ENCODE measurements around the gene NPTXR.
"Not testable (repeated sequence)": the region's sequence is repeated elsewhere in the genome, so short reads cannot be mapped to it uniquely, and the experiment has no call there.

The NPTXR gene

GRCh38 chr22:38868286-38868721 lies 24.5 kb upstream of the NPTXR start:
- no peak for DNase-seq

- DNase-seq = no peak
These were observed 23.9 kb upstream of the NPTXR start for GRCh38 chr22:38867471-38868285.

- DNase-seq = no peak
These were observed 23.3 kb upstream of the NPTXR start for GRCh38 chr22:38867124-38867455.

- DNase-seq = no peak
These were observed 22.7 kb upstream of the NPTXR start for GRCh38 chr22:38866399-38867123.

- DNase-seq = no peak
These were observed 22.2 kb upstream of the NPTXR start for GRCh38 chr22:38866024-38866398.

- DNase-seq = no peak
These were observed 21.6 kb upstream of the NPTXR start for GRCh38 chr22:38865201-38866023.

GRCh38 chr22:38864361-38865191 lies 20.7 kb upstream of the NPTXR start:
- no peak for DNase-seq

DNA sequence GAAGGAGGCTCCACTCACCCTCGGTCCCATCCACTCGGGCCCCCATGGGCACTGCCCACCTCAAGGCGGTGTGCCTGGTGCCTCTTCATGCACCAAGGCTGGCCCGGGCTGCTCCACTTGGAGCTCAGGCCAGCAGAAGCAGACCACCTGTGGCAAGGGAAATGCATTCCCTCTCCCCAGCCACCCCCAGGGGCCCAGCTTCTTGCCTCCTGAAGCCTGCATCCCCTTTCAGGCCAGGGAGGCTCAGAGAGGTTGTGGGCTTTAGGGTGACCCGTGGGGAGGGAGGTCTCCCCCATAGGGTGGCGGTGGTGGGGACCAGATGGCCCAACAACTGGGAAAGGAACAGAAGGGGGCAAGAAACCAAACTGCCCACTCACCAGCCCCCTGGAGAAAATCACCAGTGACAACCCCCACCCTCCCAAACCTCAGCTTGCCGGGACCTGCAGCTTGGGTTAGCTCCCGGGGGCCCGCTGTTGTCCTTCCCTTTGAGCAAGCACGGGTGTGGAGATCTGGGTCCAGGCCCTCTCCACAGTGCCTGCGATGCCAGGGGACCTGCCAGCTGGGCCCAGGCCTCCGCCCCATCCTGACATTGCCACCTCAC lies 19.8 kb upstream of the NPTXR start:
- DNase-seq = no peak

GRCh38 chr22:38862375-38863329 lies 18.8 kb upstream of the NPTXR start:
- DNase-seq = no peak

- no peak for DNase-seq
These were observed 18.1 kb upstream of the NPTXR start for GRCh38 chr22:38861927-38862326.

DNA sequence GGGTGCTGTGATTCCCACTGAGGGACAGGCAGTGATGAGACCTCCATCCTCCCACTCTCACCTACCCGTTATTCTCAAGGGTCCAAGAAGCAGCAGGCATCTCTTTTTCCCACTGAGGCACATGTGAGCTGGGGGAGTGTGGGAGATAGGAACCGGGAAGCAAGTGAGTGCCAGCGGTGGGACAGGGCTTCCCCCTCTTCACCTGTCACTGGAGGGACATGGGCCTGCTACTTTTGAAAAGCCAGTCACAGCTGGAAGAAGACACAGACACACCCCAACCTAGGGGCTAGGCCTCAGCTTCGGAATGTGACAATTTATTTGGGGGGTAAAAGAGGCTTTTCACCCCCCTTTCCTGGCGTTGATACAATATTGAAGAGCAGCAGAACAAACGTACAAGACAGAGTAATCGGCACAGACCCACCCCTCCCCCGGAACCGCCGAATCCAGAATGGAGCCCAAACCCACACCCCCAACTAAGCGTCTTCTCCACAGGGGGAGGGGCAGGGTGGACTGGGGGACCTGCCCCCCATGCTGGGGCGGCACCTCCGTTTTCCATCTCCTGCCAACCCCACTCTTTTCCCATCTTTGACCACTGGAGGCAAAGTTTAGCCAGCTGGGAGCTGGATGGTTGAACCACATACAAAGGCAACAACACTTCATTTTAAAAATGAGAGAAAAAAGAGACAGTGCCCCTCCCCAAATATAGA lies 17.5 kb upstream of the NPTXR start:
- DNase-seq = no peak

DNA sequence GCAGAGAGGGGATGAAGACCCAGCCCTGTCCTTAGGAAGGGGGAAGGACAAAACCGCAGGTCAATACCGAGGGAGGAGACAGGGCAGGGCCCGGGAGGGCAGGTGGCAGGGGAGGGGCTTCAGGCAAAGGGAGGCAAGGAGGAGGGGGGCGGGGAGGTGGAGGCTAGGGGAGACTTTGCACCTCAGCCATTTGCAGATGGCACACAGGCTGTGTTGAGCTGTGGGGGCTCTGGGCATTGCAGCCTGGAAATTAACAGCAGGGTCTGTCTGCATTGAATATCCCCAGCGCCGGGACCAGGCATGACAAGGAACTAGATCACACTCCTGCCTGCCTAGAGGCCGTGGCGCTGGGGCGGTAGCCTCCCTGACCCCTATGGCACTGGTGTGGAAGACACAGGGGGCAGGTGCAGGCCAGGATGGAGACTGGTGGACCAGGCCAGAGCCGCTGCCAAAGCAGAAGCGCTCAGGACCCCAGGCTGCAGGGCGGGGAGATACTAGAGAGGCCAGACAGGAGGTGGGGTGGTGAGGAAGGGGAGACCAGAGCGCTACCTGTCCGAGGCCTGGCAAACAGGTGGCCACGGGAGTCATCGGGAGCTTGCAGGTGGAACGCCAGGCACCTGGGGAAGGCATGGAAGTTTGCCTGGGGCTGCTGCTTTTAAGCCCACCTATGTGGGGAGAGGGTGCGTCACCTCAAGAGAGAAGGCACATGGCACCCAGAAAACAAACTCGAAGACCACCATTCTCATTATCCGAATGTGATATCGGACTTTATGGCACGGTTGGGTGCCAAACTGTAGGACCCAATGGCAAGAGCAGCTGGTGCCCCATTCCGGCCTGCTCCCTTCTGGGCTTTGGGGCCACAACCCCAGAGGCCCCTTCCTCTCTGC lies 16.7 kb upstream of the NPTXR start:
- DNase-seq = no peak

- no peak for DNase-seq
These were observed 15.9 kb upstream of the NPTXR start for GRCh38 chr22:38859581-38860282.

DNA sequence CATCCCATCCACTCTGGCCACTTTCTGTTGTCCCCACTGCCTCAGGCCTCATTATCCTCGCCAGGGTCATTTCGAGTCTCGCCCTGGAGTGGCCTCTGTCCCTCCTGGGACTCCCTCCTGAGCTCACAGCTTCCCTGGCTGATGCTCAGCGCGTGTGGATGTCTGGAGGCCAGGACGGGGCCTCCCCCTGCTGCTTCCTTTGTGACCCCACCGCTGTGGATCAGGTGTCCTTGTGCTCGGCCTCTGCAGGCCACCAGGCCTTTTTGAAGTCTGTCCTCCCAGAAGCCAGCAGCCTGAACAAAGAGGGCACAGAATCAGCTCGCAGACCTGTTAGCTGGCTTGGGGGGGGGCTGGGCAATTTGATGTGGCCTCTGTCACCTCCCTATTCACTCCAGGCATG lies 14.7 kb upstream of the NPTXR start:
- DNase-seq = no peak

DNA sequence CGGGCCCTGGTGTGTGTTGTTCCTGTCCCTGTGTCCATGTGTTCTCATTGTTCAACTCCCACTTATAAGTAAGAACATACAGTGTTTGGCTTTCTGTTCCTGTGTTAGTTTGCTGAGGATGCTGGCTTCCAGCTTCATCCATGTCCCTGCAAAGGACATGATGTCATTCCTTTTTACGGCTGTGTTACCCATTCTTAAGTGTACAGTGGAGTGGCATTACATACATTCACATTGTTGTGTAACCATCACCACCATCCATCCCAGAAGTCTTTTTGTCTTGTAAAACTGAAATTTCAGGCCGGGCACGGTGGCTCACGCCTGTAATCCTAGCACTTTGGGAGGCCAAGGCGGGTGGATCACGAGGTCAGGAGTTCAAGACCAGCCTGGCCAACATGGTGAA lies 10.6 kb upstream of the NPTXR start:
- not testable (repeated sequence) for DNase-seq

GRCh38 chr22:38853883-38854282 lies 10.1 kb upstream of the NPTXR start:
- DNase-seq = not testable (repeated sequence)

- no peak for DNase-seq
These were observed 9.4 kb upstream of the NPTXR start for GRCh38 chr22:38853196-38853651.

DNA sequence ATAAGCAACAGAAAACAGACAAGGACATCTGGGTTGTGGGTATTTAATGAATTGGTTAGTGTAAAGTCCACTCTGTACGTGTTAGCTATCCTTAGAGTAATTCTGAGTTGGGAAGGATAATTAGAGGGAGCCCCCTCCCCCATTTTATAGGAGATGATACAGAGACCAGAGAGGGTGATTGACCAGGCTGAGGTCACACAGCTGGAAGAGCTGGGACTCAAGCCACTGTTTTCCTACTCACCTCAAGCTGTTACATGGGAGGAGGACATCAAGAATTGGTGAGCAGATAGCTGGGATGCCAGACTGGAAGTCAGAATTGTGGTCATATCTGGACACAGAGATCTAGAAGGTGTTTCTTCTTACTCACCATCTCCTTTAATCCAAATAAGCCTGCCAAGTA lies 8.7 kb upstream of the NPTXR start:
- DNase-seq = no peak
